Pons (tissue), 1 donor: Measurements from ENCODE around the gene TMEM14A.
"Not testable (repeated sequence)": the region's sequence is repeated elsewhere in the genome, so short reads cannot be mapped to it uniquely, and the experiment has no call there.

Experiments
- DNase-seq: peaks from one replicate; pipeline ENCODE4 v3.0.0-alpha.2; 2016; ENCODE audit warnings: low spot score

The TMEM14A gene

DNA sequence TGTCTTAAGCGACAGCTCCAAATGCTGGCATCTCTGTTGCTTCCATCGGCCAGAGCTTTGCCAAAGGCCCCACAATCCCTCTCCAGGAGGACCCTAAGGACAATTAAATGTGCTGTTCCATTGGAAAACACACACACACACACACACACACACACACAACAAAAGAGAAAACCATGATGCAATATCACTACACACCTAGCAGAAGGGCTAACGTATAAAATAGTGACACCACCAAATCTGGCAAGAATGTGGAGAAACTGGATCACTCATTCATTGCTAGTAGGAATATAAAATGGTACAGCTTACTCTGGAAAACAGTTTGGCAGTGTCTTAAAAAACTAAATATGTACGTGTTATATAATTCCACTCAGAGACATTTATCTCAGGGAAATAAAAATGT is 13.0 kb upstream of the TMEM14A start:
- no peak for DNase-seq

DNA sequence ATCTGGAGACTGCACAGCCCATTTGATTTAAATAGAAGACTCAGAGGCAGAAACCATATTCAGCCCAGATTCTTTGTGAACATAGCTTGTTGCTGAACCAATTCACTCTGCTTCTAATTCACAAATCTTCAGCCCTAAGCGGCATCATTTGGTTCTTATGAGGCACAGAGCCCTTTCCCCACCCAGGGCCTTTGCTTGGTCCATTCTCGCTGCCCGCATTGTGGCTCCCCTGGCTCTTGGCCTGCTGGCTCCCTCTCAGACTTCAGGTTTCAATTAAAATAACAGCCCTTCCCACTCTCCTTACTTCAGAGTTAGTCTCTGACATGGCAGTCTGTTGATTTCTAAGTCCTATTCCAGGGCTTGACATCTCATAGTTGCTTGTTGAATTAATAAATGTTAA is 9.4 kb upstream of the TMEM14A start:
- DNase-seq, result no peak

GRCh38 chr6:52662031-52662430 is 8.9 kb upstream of the TMEM14A start:
- no peak for DNase-seq

DNA sequence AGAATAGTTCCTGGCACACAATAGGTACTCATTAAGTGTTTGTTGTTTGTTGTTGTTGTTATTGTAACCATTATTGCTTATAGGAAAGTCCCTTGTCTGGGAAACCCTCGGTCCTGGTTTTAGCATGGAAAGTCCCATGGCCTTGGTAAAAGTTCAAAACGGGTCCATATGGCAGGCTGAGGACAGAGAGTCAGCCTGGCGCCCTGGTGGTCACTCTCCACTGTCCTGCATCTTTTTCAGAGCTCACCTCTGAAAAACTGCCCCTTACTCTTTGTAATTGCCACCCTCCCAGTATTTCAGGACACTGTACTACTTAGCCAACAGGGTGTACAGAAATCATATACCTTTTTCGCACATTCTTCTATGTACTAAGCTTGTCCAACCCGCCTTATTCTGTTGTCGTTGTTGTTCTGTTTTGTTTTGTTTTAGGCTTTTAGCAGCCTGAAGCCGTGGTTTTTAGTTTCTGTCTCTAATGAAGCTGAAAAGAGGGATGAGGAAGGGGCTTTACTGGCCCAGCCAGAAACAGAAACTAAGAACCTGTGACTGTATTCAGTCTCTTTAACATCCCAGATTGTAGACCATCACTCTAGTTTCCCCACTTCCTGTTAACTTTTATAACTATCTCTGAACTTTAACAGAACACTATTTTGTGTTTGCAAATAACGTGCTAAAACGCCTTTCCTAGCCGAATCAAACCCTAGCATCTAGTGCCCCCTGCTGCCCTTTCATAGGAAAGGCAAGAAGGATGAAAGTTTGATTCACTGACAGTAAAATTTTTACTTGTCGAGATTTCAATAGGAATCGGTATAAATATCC is 7.6 kb upstream of the TMEM14A start:
- peak; percentile 87 for DNase-seq

- DNase-seq, result no peak
These were observed 7.1 kb upstream of the TMEM14A start for GRCh38 chr6:52663936-52664185.

GRCh38 chr6:52664186-52664990 is 6.5 kb upstream of the TMEM14A start:
- peak; percentile 92 for DNase-seq

- DNase-seq, result no peak
These were observed 5.8 kb upstream of the TMEM14A start for GRCh38 chr6:52664991-52665686.

DNA sequence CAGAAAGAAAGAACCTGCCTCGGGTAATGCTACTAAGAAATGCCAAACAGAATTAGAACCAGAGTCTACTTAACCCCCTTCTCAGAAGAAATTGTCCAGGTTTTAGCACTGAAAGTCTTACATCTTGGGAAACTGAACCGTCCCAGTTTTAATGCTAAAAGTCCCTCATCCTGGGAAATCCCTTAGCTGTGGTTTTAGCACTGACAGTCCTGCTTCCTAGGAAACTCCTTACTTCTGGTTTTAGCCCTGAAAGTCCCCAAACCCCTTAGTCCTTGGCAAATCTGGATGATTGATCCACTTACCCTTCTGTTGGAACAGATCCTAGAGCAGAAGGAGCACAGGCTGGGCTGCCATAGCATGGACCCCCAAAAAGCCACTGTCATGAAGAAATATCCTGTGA is 4.8 kb upstream of the TMEM14A start:
- no peak for DNase-seq

DNA sequence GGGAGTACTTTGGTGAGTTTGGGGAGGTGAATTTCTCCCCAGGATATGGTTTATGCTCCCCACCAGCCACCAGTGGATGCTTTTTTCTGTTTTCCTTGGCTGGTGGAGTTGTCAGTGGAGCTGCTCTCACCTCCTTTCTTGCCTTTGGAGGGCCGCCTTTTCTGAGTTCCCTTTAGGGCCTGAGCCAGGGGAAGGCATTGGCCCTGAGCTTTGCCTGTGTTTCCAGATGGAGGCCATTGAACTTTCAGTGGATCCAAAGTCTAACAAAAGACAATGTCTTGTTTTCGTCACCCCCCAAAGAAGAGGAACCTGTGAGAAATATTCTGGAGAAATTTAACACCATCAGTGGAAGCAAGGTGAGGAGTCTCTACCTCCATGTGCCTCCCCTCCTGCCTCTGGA is 4.4 kb upstream of the TMEM14A start:
- DNase-seq, result no peak

GRCh38 chr6:52667572-52667971 is 3.3 kb upstream of the TMEM14A start:
- DNase-seq, result no peak

DNA sequence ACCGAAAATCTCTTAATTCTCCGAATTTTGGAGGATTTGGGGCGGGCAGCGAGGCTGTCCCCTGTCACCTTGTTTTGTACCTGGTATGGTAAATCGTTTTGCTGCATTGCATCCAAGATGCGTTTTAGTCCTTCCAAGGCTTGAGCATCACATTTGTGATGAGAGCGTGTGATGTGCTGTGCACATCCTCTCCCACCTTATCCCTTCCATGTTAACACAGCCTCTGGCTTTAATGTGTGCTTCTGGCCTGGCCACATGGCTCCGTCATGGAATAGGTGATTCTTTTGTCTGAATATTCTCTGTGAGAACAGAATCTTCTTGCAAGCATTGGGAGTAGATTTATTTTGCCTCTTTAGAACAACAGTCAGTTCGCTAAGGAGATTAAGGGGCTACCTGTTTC is 763 bp downstream of the TMEM14A start:
- DNase-seq, result no peak

- no peak for DNase-seq
These were observed 1.6 kb downstream of the TMEM14A start for GRCh38 chr6:52672412-52673025.

GRCh38 chr6:52674666-52675065 is 3.8 kb downstream of the TMEM14A start:
- DNase-seq, result no peak

GRCh38 chr6:52675372-52675771 is 4.5 kb downstream of the TMEM14A start:
- DNase-seq, result no peak

DNA sequence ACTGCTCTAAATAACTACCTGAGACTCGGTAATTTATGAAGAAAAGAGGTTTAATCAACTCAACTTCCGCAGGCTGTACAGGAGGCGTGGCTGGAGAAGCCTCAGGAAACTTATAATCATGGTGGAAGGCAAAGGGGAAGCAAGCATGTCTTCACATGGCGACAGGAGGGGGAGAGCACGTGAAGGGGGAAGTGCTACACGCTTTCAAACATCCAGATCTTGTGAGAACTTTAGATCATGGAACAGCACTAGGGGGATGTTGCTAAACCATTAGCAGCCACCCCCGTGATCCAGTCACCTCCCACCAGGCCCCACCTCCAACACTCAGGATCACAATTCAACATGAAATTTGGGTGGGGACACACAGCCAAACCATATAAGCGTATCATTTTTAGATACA is 5.7 kb downstream of the TMEM14A start:
- not testable (repeated sequence) for DNase-seq

- DNase-seq, result no peak
These were observed 10.5 kb downstream of the TMEM14A start for GRCh38 chr6:52681416-52681815.

DNA sequence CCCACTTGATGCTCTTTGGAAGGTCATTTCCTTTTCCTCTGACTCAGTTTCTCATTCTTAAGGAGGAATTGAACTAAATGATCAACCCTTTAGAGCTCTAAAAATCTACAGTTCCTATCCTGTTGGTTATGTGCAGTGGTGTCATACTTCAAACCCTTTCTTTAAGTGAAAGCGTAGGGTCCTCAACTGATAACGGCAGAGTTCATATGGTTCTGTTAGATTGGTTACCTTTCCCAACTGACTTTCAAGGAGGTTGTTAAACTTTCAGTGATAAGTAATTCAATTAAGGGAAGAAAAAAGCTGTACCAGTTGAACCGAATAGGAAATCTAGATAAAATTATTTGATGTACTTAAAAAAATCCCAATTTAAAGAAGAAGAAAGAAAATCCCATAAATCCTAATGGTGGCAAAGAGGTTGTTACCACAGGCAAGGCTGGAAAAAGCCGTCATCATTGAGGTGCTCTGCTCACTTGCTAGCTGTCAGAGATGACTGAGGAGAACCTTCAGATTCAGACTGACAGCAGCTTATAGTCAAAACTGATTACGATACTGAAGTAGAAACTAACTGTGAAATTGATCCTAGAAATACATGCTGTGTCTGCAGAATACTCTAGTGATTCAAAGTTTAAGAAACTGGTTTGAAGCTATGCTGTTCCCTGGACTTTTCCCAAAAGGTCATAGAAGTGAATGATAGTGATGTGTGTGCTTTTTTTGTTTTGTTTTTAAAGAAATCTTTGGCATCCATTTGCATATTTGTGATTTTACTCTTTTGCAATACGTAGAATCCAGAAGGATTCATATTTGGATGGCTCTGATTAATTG is 16.2 kb downstream of the TMEM14A start:
- no peak for DNase-seq

DNA sequence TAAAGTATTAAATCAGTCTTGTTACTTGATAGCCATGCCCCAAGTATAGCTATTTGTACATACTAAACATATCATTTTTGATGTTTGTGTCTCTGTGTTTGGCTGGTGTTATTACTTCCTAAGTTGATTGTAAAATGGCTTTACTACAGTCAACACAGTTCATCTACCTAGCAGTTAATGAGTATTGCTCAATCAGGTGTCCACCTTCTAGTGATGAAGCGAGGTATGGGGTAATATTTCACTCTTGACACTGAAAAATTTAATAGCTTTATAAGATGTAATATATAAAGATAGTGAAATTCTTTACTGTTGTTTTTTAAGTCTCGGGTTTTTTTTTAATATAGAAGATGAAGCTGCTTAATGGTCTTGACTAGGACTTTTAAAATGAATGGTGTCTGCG is 18.9 kb downstream of the TMEM14A start:
- DNase-seq, result no peak

- DNase-seq, result no peak
These were observed 20.8 kb downstream of the TMEM14A start for GRCh38 chr6:52691718-52692117.

DNA sequence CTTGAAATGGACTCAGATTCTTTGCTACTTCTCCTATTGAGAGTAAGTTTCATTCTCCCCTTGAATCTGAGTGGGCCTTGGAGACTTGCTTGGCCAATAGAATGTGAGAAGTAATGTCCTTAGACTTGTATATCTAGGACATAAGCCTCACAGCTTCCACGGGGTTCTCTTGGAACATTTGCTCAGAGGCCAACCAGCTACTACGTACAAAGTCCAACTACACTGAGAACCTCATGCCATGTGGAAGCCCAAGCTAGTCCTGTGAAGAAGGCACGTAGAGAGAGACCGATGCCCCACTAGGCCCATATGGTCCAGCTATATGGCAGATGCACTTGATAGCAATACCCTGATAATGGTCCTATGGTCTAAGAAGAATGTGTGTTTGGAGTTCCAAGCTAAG is 22.9 kb downstream of the TMEM14A start:
- DNase-seq, result no peak

DNA sequence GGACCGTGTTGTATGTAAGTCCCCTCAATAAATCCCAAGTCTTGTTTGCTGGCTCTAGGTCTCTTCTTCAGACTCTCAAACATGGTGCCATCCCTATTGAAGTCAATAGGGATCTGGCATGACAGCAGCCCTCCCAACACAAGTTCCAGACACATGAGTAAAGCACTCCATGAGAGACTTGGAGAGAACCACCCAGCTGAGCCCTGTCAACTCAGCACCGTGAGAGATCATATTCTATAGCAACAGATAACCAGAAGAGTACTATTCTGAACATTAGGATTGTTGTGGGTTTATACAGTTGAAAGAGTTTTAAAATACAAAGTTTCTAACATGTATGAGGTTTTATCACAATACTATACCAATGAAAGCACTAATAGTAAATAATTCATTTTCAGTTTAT is 23.5 kb downstream of the TMEM14A start:
- DNase-seq, result no peak

GRCh38 chr6:52696418-52696817 is 25.5 kb downstream of the TMEM14A start:
- DNase-seq, result no peak
